Parathyroid adenoma (tissue), 2 donors: ENCODE data around the gene TMCC3.

Experiments used
- H2AFZ ChIP-seq: fragments of 300-600 bp; sonication (generic); one replicate; pipeline ENCODE4 v1.7.0; 2017; ENCODE audit warnings: antibody characterized with exemption, mild to moderate bottlenecking
- H3K27ac ChIP-seq: fragments of 300-600 bp; sonication (generic); one replicate; pipeline ENCODE4 v1.7.0; 2017
- H3K27me3 ChIP-seq: fragments of 300-600 bp; sonication (generic); one replicate; pipeline ENCODE4 v1.7.0; 2017; ENCODE audit warnings: low read length; ENCODE audit not compliant: control insufficient read depth, insufficient read depth
- H3K36me3 ChIP-seq: fragments of 300-600 bp; sonication (generic); one replicate; pipeline ENCODE4 v1.7.0; 2017; ENCODE audit warnings: low read length; ENCODE audit not compliant: control insufficient read depth, insufficient read depth
- H3K4me1 ChIP-seq: fragments of 300-600 bp; sonication (generic); one replicate; pipeline ENCODE4 v1.7.0; 2017; ENCODE audit warnings: control low read depth
- H3K4me2 ChIP-seq: fragments of 300-600 bp; sonication (generic); one replicate; pipeline ENCODE4 v1.7.0; 2017; ENCODE audit warnings: low read length
- H3K4me3 ChIP-seq: fragments of 300-600 bp; sonication (generic); one replicate; pipeline ENCODE4 v1.7.0; 2017; ENCODE audit warnings: low read depth, low read length
- H3K79me2 ChIP-seq: fragments of 300-600 bp; sonication (generic); one replicate; pipeline ENCODE4 v1.7.0; 2017; ENCODE audit warnings: control low read depth
- H3K9ac ChIP-seq: fragments of 300-600 bp; sonication (generic); one replicate; pipeline ENCODE4 v1.7.0; 2017; ENCODE audit warnings: mild to moderate bottlenecking
- H3K9me3 ChIP-seq: fragments of 300-600 bp; sonication (generic); one replicate; pipeline ENCODE4 v1.7.0; 2017; ENCODE audit warnings: low read length; ENCODE audit not compliant: control insufficient read depth
- TF ChIP-seq, protein P1 (sequence below): fragments of 300-600 bp; sonication (generic); IDR thresholded peaks from one replicate; pipeline ENCODE4 v1.7.0; 2017; ENCODE audit warnings: antibody characterized with exemption, mild to moderate bottlenecking
- donor health status: primary hyperparathyroidism.

The TMCC3 gene

DNA sequence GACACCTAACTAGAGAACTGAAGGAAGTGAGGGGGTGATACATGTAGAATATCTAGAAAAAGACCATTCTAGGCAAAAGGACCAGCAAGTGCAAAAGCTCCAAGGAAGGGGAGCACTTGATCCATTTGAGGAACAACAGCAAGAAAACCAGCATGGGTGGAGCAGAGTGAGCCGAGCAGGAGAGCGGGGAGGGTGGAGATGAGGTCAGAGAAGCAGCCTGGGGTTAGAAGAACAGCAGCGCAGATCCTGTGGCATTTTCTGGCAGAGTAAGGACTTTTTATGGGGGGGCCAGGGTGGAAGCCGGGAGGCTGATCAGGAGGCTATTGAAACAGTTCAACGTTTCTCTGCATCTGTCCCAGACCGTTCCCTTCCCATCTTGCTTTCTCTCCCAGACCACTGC is 24.5 kb upstream of the TMCC3 start:
- H3K27me3 ChIP-seq, result no peaks in the 10 kb centered on the region
- H3K36me3 ChIP-seq, result no peaks in the 10 kb centered on the region
- no peak overlapping the region for H3K4me2 ChIP-seq
- no peak overlapping the region for H3K9ac ChIP-seq
- H3K9me3 ChIP-seq, result no peaks in the 10 kb centered on the region
- H3K79me2 ChIP-seq, result no peaks in the 10 kb centered on the region
- H3K27ac ChIP-seq, result no peak overlapping the region
- TF ChIP-seq, protein P1, sequence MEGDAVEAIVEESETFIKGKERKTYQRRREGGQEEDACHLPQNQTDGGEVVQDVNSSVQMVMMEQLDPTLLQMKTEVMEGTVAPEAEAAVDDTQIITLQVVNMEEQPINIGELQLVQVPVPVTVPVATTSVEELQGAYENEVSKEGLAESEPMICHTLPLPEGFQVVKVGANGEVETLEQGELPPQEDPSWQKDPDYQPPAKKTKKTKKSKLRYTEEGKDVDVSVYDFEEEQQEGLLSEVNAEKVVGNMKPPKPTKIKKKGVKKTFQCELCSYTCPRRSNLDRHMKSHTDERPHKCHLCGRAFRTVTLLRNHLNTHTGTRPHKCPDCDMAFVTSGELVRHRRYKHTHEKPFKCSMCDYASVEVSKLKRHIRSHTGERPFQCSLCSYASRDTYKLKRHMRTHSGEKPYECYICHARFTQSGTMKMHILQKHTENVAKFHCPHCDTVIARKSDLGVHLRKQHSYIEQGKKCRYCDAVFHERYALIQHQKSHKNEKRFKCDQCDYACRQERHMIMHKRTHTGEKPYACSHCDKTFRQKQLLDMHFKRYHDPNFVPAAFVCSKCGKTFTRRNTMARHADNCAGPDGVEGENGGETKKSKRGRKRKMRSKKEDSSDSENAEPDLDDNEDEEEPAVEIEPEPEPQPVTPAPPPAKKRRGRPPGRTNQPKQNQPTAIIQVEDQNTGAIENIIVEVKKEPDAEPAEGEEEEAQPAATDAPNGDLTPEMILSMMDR, result no peak
- H3K4me3 ChIP-seq, result no peak overlapping the region
- no peak overlapping the region for H2AFZ ChIP-seq
- peaks cover 3% of the 10 kb centered on the region for H3K4me1 ChIP-seq

DNA sequence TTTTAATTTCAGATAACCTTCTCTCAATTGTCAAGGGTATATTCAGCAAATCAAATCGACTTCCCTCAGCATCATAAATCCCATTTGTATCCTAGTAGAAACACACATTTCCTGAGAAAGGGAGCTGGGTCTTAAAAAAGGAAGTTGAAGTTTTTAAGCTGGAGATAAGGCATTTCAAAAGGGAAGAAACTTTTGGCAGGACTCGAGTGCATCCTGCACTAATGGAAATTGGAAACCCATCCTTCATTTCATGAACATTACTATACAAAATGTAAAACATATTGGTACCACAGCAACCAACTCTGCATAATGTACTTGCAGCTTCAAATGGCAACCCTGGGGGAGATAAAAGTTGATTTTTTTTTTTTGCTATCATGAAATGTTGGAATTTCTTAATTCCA is 23.7 kb upstream of the TMCC3 start:
- Histone ChIP-seq H2AFZ (no peak overlapping the region), H3K4me1 (peaks cover 3% of the 10 kb centered on the region), H3K4me2 (no peak overlapping the region), H3K36me3 (no peaks in the 10 kb centered on the region), H3K4me3 (no peak overlapping the region), H3K27me3 (no peaks in the 10 kb centered on the region), H3K9me3 (no peaks in the 10 kb centered on the region), H3K79me2 (no peaks in the 10 kb centered on the region), H3K27ac (no peak overlapping the region), H3K9ac (no peak overlapping the region)
- TF ChIP-seq, protein P1, result no peak

DNA sequence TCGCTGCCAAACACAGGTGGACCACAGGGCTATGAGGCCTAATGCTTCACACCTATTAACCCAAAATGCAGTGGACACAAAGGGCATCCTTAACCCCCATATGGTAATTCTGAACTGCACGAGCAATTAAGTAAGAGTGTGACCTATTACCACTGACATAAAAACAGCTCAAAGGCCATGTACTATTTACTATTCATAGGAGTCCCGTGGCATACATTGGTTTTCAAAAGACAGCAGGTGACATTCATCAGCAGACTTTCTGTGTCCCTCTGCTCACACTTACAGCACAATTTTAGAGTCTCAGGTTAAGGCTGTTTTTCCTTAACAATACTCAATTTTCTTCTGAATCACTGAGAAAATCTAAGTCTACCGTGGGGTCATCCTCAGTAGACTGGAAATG is 23.1 kb upstream of the TMCC3 start:
- H3K79me2 ChIP-seq, result no peaks in the 10 kb centered on the region
- TF ChIP-seq, protein P1, result no peak
- H3K27me3 ChIP-seq, result no peaks in the 10 kb centered on the region
- H3K36me3 ChIP-seq, result no peaks in the 10 kb centered on the region
- no peak overlapping the region for H3K9ac ChIP-seq
- H2AFZ ChIP-seq, result no peak overlapping the region
- no peaks in the 10 kb centered on the region for H3K9me3 ChIP-seq
- no peak overlapping the region for H3K27ac ChIP-seq
- peaks cover 3% of the 10 kb centered on the region for H3K4me1 ChIP-seq
- H3K4me2 ChIP-seq, result no peak overlapping the region
- no peak overlapping the region for H3K4me3 ChIP-seq

DNA sequence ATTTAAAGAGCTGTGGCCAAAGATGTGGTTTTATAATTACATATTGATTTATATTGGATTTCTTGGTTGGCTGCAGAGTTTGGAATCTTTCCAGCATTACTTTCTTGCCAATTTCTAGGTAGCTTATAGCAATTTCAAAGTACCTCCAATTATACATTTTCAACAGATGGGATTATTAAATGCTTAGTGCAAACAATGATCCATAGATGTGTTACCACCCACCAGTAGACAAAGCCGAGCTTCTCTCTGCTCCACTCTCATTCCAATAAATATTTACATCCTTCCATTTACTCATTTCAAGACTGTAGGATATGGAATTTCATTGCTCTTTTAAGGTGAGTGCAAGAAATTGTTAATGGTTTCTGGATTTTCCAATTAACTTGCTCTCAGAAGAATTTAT is 21.6 kb upstream of the TMCC3 start:
- H3K9me3 ChIP-seq, result no peaks in the 10 kb centered on the region
- H3K79me2 ChIP-seq, result no peaks in the 10 kb centered on the region
- no peak overlapping the region for H3K4me3 ChIP-seq
- no peak overlapping the region for H3K4me2 ChIP-seq
- H3K36me3 ChIP-seq, result no peaks in the 10 kb centered on the region
- no peak overlapping the region for H3K27ac ChIP-seq
- TF ChIP-seq, protein P1, result no peak
- H3K9ac ChIP-seq, result no peak overlapping the region
- no peaks in the 10 kb centered on the region for H3K4me1 ChIP-seq
- H2AFZ ChIP-seq, result no peak overlapping the region
- no peaks in the 10 kb centered on the region for H3K27me3 ChIP-seq

DNA sequence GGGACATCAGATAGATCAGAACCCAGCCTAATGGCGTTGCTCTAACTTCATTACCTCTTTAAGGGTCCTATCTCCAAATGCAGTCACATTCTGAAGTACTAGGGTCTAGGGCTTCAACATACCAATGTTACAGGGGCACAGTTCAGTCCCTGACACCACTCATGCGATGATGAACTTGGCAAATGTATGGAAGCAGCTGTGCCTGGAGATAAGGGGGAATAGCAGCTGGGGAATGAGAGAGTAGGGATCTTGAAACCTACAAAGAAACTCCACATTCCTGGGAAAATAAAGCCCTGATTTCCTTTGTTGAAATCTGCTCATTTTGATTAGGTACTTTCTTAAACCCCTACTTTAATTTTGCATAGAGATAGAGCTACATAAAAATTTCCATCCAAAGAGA is 20.5 kb upstream of the TMCC3 start:
- H2AFZ ChIP-seq, result no peak overlapping the region
- H3K4me2 ChIP-seq, result no peak overlapping the region
- no peaks in the 10 kb centered on the region for H3K9me3 ChIP-seq
- TF ChIP-seq, protein P1, result no peak
- H3K9ac ChIP-seq, result no peak overlapping the region
- no peaks in the 10 kb centered on the region for H3K27me3 ChIP-seq
- H3K79me2 ChIP-seq, result no peaks in the 10 kb centered on the region
- no peaks in the 10 kb centered on the region for H3K36me3 ChIP-seq
- H3K4me3 ChIP-seq, result no peak overlapping the region
- H3K4me1 ChIP-seq, result no peaks in the 10 kb centered on the region
- H3K27ac ChIP-seq, result no peak overlapping the region
